ENCODE results near the gene DNM3.

Gene DNM3

GRCh38 chr1:172397221-172397620 is 555.9 kb downstream of the DNM3 start:
- no peak for TF ChIP-seq CTCF (IDR thresholded peaks at IDR 0.05; ENCODE audit: insufficient read depth, low read depth, low read length, missing control alignments)
- peak overlapping the region; percentile 12; the same call in 1 of the 2 replicates for H3K4me3 ChIP-seq (ENCODE audit: low read depth, low read length)
- DNase-seq (ENCODE audit: low read depth) = peak; percentile 82

GRCh38 chr1:172397633-172398032 is 556.3 kb downstream of the DNM3 start:
- no peak for DNase-seq (ENCODE audit: low read depth)
- no peak overlapping the region for H3K4me3 ChIP-seq (ENCODE audit: low read depth, low read length)
- no peak for TF ChIP-seq CTCF (IDR thresholded peaks at IDR 0.05; ENCODE audit: insufficient read depth, low read depth, low read length, missing control alignments)

GRCh38 chr1:172398193-172398592 is 556.9 kb downstream of the DNM3 start:
- TF ChIP-seq CTCF (IDR thresholded peaks at IDR 0.05; ENCODE audit: insufficient read depth, low read depth, low read length, missing control alignments) = no peak
- DNase-seq (ENCODE audit: low read depth) = peak; percentile 59
- H3K4me3 ChIP-seq (ENCODE audit: low read depth, low read length) = no peak overlapping the region

GRCh38 chr1:172398970-172399755 is 557.9 kb downstream of the DNM3 start:
- H3K4me3 ChIP-seq (ENCODE audit: low read depth, low read length) = peak overlapping the region; percentile 19

GRCh38 chr1:172399756-172400721 is 558.7 kb downstream of the DNM3 start:
- no peak for DNase-seq (ENCODE audit: low read depth)
- H3K4me3 ChIP-seq (ENCODE audit: low read depth, low read length) = no peak overlapping the region
- TF ChIP-seq CTCF (IDR thresholded peaks at IDR 0.05; ENCODE audit: insufficient read depth, low read depth, low read length, missing control alignments) = no peak

More at GRCh38 chr1:172398970-172399755, 557.9 kb downstream of the DNM3 start:
- TF ChIP-seq CTCF (IDR thresholded peaks at IDR 0.05; ENCODE audit: insufficient read depth, low read depth, low read length, missing control alignments) = peak; percentile 28
- peak; percentile 82 for DNase-seq (ENCODE audit: low read depth)

GRCh38 chr1:172400722-172401105 is 559.4 kb downstream of the DNM3 start:
- TF ChIP-seq CTCF (IDR thresholded peaks at IDR 0.05; ENCODE audit: insufficient read depth, low read depth, low read length, missing control alignments) = no peak
- no peak for DNase-seq (ENCODE audit: low read depth)

More at GRCh38 chr1:172400722-172401105, 559.4 kb downstream of the DNM3 start:
- no peak overlapping the region for H3K4me3 ChIP-seq (ENCODE audit: low read depth, low read length)
